SW 1271 (cell line): Measurements from ENCODE around the gene ATP10A.

Source experiments
- DNase-seq, 2 experiments: peaks; one replicate each; lab custom pipeline; 2025; lab: John Stamatoyannopoulos, UW

The ATP10A gene

DNA sequence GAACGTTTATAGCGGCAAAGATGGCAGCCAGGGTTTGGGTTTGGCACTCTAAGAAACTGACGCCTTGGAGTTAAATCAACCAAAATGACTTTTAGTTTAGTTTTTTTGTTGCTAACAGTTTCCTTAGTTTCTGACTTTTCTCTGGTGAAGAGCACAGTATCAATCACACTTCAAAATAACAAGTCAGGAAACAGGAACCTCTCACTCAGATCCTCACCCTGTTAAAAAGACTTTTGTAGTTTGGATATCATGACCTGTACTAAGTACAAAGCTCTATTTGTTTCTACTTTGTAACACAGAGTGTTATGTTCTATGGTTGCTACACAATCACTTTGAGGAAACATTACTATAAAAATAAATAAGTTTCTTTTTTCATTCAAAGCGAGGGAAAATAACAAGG, 51.1 kb downstream of the ATP10A start:
- no peak for DNase-seq

DNA sequence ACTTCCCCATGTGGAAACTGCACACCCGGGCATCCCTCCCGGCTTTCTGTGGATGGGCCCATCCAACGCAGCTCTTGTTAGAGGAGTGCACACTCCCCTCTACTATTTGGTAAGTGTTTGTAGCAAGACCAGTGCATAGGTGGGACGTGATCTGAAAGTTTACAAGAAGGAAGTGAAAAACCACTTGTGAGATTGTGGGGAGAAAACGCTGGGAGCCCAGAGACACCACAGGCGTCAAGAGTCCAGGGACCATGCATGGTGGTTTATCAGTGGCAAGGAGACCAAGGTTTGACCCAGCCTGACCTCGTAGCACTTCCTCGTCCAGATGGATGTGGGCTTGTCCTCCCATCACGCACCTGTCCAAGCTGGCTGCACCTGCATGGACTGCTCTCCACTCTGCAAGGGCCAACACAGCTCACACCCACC, 51.6 kb downstream of the ATP10A start:
- no peak for DNase-seq

DNA sequence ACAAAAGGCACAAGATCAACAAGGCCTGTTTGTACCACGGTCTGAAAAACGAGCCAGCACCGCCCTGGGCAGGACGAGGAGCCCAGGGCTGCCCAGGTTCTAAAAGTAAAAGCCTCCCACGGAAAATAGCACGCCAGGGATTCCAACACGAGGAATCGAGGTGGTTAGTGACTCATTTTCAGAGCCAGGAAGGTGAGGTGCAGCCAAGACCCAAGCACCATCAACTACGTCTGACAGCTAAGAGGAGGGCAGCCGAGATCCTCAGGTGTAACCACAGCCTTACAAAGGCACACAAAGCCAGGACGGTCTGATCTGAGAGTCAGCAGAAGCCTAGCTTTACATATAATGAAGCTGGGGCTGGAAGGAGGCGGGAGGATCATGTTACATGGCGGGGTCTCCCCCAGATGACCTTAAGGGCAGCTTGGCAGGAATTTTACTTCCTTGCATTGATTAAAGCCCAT, 52.5 kb downstream of the ATP10A start:
- DNase-seq, result no peak

DNA sequence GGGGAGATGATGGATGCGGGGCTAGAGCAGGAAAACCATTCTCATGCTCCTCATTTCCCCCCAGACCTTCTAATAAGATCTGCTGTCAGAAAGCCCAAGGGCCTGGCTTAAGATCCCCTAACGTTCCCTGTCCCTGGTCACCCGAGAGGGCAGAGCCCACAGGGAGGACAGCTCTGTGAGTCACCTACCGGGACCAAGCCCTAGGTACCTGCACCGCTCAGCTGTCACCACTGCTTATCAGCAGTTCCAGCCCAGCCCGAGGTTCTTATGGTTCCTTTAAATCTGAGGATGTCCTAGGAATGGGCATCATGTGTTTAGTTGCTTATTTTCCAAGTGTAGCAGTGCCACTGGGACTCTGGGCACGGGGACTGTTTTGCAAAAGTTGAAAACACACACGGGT, 53.0 kb downstream of the ATP10A start:
- no peak for DNase-seq

DNA sequence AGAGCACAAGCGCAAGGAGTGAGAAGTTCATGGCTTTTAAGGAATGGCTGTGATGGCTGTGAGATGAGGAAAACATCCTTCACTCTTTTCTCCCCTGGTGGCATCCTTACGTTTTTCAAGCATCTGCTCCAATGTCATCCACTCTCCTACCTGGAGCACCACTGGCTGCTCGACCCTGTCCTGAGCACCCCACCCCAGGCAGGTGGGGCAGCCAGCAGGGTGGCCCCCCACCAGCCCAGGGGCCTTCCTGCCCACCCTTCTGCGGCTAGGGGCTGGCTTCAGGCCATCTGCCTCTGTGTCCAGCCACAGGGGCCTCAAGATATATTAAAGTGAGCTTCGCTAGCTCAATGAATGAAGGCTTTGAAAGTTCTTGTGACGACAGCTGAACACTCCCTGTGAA, 56.1 kb downstream of the ATP10A start:
- no peak for DNase-seq

DNA sequence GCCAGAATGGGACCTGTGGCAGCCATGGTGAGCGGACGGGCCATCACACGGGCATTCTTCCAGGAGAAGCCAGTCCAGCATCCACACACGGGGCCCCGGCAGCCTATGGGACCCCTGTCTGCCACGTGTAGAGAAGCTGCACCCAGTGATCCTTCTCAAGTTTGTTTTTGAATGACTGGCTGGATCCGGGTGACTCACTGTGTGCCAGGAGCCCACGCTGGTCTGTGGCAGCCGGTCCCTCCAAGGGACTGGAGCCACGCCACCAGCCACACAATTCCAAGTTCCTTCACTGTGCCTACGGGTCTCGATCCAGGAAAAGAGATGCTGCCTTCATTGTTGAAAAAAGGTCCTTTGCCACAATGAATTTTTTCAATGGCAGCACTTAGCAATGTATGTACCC, 58.1 kb downstream of the ATP10A start:
- DNase-seq, result no peak

DNA sequence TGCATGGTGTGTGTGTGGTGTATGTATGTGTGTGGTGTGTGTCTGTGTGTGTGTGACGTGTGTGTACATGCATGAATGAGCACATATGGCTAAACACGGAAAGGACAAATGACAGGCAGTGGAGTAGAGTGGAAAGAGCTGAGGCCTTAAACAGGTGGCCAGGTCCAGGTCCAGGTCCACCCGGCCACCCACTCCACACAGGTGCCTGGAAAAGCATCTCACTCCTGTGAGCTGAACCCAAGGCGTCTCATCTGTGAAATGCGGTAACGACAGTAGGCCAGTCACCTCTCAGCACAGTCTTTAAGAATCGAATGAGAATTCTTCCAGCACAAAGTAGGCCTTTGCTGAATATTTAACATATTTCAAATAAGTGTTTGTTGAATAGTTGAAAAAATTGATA, 58.7 kb downstream of the ATP10A start:
- no peak for DNase-seq

DNA sequence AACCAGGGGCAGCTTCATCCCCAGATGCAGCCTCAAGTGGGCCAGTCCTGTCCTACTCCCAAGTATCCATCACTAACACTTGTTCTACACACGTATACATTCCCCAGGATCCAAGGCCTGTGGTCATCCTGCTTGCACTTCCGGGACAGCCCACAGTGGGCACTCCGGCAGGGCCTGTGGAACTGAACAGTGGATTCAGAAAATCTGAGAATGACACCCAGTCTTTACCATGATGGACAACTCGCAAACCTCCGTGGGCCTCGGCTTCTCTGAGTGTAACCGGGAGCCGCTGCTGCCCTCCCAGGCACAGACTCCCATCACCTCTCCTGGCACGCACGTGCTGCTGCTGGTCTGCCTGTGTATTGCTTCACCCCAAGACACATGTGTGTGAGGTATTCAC, 59.6 kb downstream of the ATP10A start:
- no peak for DNase-seq

DNA sequence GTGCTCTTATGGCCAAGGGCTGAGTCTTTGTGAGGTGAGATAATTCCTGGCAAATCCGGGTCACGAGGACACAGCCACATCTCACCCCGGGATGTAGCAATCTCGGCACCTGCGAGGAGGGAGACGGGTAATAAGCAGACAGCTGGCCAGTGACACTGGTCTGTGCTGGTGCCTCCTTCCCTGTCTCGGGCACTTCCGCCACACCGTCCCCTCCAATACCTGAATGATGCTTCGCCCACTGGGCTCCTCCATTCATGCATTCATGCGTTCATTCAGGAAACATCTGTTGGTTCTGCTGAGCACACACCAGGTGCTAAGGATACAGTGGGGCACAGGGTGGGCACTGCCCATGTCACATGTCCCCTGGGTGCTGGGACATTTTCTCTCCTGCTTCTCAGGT, 60.1 kb downstream of the ATP10A start:
- DNase-seq, result no peak

DNA sequence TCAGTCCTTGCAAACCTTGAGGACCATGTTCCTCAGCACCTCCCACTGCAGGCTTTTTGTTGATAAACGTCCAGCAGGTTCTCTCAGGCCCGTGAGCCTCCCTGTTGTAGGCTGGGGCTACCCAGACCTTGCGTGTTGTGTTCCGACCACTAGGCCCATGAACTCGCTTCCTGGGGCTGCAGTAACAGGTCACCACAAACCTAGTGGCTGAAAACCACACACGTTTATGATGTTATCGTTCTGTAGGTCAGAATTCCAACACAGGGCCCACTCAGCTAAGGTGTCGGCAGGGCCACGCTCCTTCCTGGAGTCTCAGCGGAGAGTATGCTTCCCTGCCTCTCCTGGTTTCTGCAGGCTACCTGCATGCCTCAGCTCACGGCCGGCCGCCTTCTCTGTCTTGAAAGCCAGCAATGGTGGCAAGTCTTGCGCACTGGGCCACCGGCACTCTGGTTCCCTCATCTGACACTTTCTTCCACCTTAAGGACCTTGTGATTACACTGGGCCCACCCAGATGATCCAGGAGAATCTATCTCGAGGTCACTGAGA, 60.8 kb downstream of the ATP10A start:
- no peak for DNase-seq

DNA sequence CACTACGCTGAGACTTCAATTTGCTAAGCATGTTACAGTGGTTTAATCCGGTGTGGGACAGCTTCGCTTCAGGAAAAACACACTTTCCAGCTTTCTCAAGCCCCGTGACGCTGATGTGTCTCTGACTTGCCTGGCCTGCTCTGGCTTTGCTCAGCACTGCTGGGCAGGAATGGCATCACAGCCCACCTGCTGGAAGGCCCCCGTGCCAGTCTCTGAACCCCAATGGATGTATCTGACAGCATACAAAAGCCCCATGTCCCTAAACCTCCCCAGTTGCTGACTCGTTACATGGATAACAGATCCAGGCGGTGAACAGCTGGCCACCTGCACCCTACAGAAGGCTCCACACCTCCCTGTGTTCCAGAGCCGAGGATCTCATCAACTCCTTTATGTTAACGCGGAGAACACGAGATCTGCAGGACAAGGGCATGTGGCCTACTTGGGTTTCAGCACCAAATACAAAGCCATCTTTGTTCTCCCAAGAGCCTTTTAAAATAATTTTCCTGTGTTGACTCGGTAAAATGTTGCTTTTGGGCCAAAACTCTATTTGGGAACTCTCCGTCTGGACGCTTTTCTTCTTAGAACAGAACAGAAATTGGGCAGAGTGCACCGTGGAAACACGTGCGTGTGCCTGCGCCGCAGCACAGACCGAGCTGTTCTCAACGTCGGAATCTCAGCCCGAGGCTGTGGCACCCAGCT, 61.4 kb downstream of the ATP10A start:
- no peak for DNase-seq

DNA sequence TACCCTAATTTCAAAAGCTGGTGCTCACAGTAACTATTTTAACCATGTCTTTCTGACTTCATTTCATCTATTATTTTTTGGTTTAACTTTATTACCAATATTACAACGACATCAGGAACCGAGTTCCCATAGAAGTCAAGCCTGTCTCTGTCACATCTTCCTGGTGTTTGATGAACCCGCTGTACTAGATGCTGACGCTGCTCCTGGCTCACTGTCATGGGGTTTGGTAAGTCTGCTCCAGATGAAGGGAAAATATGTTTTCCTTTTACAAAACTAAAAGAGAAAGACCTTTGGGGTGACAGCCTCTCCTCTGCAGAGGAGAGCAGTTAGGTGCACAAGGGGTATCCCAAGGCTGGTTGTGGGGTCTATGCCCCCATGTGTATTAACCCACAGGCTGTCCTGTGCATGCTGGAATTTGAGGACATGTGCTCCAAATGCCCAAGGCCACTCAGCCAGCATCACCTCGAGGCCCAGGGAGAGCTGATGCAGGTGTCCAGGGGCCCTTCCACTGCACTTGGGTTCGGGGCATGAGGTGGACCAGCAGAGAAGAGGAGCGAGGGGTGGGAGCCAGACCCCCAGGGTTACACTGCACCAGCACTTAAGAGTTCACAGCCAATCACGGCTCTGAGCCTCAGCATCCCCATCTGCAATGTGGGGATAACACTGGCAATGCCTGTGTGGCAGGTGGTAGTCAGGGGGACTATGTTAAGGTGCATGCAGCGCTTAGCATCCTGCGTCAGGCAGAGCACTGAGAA, 62.2 kb downstream of the ATP10A start:
- no peak for DNase-seq

DNA sequence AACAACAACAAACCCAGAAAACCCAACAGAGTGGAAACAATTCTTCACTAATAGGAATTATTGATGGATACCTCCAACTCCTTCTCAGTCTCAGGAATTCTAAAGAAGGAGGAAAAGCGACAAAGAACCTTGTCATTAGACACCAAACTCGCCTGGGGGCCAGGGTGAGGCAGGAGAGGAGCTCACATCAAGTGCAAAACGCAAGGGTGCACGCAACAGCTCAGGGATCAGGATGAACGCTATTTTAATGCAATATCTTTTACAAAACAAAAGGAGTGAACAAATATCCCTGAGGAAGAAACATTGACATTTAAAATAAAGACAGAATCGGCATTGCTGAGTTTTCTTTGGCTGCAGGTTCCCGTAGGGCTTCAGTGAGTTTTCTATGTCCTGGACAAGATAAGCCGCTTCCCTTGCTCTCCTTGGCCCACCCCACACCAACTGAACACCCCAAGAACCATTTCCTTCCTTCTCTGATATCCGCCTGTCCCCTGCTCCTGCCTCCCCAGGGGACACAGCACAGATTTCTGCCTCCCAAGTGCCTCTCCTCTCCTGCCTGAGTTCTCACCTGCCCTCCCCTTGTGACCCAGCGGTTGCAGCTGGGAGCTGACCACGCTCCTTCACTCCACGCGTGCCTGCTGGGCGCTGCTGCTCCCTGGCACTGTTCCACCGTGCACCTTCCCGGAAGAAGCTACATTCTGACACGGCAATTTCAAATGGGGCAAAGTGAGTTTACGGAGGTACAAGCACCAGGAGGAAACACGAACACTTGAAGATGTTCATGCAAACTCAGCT, 63.0 kb downstream of the ATP10A start:
- no peak for DNase-seq

DNA sequence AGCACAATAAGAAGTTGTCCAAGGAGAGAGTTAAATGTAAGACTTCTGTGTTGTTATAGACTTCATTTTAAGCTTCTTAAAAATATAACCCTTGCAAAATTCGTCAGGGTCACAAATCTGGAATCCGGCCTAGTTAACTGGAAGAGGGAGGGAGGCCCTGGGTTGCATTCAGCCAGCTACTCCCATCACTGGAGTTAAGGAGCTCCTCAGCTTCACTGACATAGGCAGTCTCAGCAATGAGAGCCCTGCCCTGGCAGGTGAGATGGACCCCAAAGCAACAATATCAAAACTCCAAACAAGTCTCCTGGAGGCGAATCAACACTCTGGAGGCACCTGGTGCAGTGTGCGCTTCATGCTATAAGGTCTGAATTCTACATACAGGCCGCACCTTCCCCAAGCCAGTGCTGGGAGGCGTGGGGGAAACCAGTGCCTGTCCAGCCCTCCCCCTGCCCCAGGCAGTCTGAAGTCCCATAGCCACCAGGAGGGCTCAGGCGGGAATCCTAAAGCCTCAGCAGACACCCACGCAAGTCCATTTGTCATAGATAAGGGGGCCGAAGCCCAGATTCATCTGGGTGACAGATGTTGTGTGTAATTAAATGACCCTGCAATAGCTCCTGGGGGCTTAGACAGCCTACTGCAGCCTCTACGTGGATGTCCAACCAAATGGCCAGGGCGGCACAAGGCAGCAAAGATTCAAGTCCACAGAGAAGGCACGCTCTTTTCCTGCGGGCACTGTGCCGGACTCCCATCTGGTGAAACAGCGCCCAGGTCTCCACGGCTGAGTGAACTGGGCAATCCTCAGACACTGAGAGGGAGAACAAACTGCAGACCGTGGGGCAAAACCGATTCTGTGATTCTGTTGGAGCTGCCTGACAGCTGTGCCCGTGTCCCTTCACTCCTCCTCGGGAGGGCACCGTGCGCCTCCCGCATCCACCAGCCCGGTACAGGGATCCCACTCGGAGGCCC, 64.9 kb downstream of the ATP10A start:
- no peak for DNase-seq

DNA sequence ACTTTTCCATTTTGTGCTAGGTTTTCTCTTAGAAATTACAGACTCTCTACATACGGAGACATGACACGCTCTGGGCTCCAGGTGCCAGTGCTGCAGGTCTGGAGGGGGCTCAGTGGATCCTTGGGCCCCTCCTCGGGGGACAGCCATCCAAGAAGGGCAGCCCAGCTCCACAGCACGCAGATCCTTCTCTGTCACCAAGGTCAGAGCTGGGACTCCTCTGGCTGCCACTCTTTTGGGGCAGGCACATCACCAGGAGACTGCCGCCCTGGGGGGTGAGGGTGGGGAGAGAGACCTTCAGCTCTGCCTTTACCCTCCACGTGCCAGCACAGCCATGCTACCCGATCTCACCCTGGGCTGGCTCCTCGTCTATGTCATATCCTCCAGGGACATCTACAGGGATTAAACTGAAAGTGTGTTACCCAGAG, 65.6 kb downstream of the ATP10A start:
- DNase-seq, result no peak

DNA sequence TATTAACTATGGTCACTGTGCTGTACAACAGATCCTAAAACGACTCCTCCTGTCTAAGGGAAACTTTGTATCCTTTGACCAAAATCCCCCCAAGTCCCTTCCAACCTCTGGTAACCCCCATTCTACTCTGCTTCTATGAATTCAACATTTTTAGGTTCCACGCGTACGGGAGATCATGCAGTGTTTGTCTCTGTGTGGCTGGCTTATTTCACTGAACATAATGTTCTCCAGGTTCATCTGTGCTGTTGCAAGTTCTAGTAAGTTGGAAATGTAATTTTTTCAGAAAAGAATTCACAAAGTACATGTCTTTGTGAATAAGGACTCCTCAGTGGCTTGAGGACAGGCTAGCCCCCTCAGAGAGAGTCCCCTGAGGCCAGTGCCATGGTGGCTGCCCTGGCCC, 66.1 kb downstream of the ATP10A start:
- no peak for DNase-seq

DNA sequence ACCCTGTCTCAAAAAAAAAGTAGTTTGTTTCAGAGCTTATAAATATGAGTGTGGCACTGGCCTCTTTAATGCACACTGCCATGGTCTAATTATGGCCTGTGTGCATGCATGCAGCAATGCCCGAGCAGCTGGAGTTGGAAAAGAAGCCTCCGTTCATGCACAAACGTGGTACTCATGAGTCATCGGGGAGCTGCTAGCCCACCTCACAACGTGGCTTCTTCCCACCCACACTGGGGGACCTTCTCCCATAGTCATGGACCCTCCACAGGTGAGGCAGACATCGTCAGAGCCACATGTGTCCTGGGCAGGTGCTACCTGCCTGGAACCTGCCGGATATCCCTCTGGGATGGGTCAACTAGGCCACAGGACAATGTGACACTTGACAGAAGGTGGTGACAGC, 66.7 kb downstream of the ATP10A start:
- DNase-seq, result no peak

DNA sequence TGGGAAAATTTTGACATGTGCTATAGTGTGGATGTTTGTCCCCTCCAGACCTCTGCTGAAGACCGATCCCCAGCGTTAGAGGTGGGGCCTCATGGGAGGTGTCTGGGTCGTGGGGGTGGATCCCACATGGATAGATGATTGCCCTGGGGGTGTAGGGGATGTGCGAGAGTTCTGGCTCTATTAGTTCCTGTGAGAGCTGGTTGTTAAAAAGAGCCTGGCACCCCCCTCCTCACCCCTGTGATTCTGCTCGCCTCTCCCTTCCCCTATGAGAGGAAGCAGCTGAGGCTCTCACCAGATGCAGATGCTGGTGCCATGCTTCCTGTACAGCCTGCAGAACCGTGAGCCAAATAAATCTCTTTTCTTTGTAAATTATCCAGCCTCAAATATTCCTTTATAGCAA, 67.4 kb downstream of the ATP10A start:
- DNase-seq, result no peak

DNA sequence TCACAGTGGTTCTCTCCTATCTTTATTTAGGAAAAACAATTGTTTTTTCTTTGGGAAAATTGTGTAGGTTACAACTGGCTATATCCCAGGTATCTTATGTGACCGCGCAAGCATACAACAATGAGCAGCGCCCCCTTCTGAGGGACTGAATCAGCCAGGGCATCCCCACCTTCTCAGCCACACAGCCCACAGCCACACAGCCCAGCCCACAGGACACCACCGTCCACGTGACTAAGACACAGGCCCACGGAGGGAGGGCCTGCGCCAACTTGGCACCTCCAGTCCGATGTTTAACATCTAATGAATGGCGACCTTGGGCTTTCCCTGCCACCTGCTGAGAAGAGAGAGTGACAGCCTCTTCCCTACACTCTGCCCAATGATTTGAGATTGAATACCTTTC, 68.1 kb downstream of the ATP10A start:
- no peak for DNase-seq

DNA sequence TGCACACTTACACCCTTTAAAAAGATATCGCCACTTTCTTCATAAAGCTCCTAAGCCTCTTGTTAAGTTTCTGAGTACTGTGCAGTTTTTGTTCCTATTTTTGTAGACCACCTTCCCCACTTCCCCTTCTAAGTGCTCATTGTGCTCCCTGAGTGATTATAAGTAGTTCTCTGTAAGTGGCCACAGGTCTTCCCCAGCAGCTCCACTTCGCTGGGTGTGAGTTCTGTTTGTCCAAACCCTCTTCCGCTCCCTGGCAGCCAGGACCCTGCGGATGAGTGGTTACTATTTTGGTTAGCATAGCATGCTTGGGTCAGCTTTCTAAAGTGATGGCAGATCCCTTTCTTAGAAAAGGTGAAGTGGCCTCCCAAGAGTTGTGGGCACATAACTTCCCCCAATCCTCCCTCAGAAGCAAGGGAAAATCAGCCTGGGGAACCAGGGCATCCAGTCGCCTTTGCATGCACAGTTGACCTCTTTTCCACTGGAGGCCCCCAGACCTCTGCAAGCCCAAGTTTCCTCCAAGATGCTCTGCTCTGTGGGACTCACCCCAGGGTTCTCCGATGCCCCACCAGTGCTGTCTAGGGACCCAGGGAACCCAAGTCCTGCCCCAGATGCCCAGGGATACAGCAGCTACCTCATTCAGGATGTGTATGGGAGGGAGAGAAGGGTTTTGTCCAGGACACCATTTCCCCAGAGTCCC, 69.6 kb downstream of the ATP10A start:
- DNase-seq, result no peak

DNA sequence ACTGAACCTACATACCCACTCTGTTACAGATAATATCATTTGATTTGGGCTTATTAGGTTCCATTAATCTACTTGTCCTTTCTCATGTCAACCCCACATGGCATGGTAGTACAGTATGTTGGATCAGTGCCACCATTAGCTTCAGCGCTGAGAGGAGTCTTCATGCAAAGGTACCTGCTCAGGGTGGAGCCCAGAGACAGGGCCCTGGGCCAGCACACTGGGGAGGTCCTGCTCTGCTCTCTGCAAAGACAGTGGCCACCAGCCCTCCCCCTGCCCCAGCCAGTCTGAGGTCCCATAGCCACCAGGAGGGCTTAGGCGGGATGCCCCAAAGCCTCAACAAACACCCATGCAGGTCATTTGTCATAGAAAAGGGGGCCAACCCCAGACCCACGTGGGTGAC, 71.0 kb downstream of the ATP10A start:
- DNase-seq, result no peak
